ENCODE measurements around the gene TEX22.

- TF ChIP-seq CTCF (IDR thresholded peaks at IDR 0.05) (no peak), EZH2 (IDR thresholded peaks at IDR 0.05; ENCODE audit: borderline replicate concordance, insufficient read depth, low read depth, low read length, poor library complexity, severe bottlenecking) (no peak)
Observed at GRCh38 chr14:105440992-105441391, 42.7 kb downstream of the TEX22 start.
